GM19328 (cell line): ENCODE results near the gene C11orf42.
"Not testable (repeated sequence)": the region's sequence is repeated elsewhere in the genome, so short reads cannot be mapped to it uniquely, and the experiment has no call there.

Experiments
- ATAC-seq: cut with Tn5 transposase; IDR thresholded peaks from one replicate; pipeline ENCODE4 v1.9.1; 2021; ENCODE audit warnings: mild to moderate bottlenecking, moderate library complexity; ENCODE audit not compliant: unreplicated experiment

The C11orf42 gene

GRCh38 chr11:6219359-6219758 is 14.0 kb downstream of the C11orf42 start:
- ATAC-seq = no peak

GRCh38 chr11:6223854-6224253 is 18.5 kb downstream of the C11orf42 start:
- no peak for ATAC-seq

GRCh38 chr11:6224421-6224820 is 19.1 kb downstream of the C11orf42 start:
- ATAC-seq = no peak

DNA sequence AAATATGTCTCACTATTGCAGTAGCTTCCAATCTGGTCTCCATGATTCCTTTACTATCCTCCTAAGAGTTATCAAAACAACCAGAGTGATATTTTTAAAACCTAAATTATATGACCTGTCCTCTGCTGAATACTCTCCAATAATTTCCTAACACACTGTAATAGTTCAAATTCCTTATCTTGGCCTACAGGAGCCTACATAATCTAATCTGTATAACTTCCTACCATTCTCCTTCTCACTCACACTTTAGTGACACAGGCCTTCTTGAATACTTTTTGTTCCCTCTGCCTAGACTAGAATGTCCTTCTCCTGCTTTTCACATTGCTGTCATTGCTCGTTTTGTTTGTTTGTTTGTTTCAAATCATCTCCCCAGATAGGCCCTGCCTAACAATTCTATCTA is 19.7 kb downstream of the C11orf42 start:
- no peak for ATAC-seq

- ATAC-seq = no peak
Observed at GRCh38 chr11:6225896-6226295, 20.5 kb downstream of the C11orf42 start.

GRCh38 chr11:6228520-6228919 is 23.2 kb downstream of the C11orf42 start:
- no peak for ATAC-seq

DNA sequence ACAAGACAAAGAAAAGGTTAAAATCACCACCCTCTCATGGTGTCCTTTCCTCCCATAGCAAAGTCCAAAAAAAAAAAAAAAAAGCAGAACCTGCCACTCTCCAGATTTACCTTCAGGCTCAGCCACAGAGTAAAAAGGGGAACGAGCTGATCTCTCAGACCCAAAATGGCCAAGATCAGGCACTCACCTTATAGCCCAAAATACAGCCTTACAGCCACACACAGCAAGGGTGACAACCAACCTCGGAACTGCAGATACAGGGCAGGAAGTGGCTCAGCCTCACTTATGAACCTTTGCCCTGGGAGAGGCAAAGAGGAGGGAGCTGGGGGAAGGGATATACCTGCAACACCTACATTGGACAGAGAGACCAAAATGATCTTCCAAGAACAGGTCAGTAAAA is 24.6 kb downstream of the C11orf42 start:
- no peak for ATAC-seq

DNA sequence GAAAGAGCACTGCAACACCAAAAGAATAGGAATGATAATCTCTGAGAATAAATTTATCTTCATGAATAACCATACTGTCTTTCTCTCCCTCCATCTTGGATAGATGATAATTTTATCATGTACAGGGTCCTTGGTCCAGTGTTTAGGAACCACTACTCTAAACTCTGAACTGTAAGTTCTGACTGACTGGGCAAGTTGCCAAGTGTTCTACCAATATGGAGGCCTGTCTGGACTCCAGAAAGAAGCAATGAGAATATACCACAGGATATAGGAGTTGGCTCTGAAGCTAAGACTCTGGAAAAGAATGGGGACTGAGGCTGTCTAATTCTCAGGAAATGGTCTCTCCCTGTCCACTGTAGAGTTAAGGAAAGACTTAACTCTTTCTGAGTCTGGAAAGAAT is 27.5 kb downstream of the C11orf42 start:
- no peak for ATAC-seq

GRCh38 chr11:6233984-6234386 is 28.6 kb downstream of the C11orf42 start:
- no peak for ATAC-seq

GRCh38 chr11:6234387-6235107 is 29.2 kb downstream of the C11orf42 start, which contains the start of gene FHIP1B:
Gene FHIP1B (minus strand): TSS chr11:6234636. CDS start chr11:6224516, 10,120 bp downstream.
- peak; percentile 94 for ATAC-seq

DNA sequence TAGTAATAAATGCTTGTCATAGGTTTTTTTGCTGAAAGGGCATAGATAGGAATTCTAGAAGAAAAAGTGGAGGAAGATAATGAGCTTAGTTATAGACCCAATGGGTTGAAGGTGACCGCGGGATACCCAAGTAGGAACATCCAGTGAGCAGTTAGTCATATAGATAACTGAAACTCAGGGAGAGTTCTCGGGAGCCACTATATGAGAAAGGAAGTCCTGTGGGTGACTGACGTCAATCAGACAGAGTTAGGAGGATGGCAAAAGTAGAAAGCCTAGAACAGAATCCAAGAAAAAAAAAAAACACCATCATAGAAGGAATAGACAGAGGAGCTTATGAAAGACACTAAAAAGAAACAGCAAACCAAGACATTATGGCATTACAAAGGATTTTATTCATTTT is 31.9 kb downstream of the C11orf42 start:
- no peak for ATAC-seq

- ATAC-seq = no peak
Observed at GRCh38 chr11:6237761-6238302, 32.5 kb downstream of the C11orf42 start.

DNA sequence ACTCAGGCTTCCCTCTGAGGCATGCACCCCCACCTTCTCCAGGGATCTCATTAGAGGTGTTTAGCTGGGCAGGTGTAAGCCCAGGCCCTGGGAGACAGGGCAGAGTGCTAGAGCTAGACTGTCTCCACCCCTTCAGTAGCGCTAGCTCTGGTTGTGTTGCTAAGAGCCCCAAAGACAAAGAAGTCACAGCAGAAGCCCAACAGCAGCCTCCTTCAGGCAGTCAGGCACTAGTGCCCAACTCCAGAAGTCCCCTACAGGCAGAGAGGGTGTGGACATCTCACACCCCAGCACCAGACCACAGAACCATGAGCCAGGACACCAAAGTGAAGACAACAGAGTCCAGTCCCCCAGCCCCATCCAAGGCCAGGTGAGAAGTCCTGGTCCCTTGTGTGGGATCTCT is 33.5 kb downstream of the C11orf42 start, which contains the start of gene CNGA4:
Gene CNGA4 (plus strand): TSS at position 188 of the 400 bp plus-strand sequence. CDS start 118 bp downstream, at position 306.
- no peak for ATAC-seq

DNA sequence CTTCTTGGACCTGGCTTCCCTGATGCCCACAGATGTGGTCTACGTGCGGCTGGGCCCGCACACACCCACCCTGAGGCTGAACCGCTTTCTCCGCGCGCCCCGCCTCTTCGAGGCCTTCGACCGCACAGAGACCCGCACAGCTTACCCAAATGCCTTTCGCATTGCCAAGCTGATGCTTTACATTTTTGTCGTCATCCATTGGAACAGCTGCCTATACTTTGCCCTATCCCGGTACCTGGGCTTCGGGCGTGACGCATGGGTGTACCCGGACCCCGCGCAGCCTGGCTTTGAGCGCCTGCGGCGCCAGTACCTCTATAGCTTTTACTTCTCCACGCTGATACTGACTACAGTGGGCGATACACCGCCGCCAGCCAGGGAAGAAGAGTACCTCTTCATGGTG is 34.8 kb downstream of the C11orf42 start:
- ATAC-seq = no peak

DNA sequence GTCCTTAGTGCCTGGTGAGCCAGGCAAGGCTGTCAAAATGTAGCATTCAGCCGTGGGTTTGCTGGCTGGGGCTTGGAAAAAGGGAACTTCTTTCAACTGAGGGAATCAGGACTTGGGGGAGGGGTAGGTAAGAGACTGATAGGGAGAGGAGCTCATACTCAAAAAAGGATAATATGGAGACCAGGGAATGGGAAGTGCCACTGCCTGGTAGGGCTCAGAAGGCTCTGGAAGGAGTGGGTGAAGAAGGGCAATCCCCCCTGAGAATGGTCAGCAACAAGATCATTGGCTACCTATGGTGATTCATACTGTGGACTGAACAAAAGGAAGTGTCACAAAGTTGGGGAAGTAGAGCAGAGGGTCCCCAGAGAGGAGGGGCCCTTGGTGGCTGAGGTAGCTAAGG is 35.4 kb downstream of the C11orf42 start:
- ATAC-seq = no peak

GRCh38 chr11:6241316-6241715 is 36.0 kb downstream of the C11orf42 start:
- ATAC-seq = no peak

GRCh38 chr11:6245536-6245935 is 40.2 kb downstream of the C11orf42 start:
- no peak for ATAC-seq

- no peak for ATAC-seq
Observed at GRCh38 chr11:6248248-6248647, 42.9 kb downstream of the C11orf42 start.

GRCh38 chr11:6248897-6249296 is 43.5 kb downstream of the C11orf42 start:
- ATAC-seq = not testable (repeated sequence)

- no peak for ATAC-seq
Observed at GRCh38 chr11:6249770-6250555, 44.6 kb downstream of the C11orf42 start.

GRCh38 chr11:6251120-6251733 is 45.9 kb downstream of the C11orf42 start:
- ATAC-seq = peak; percentile 81
